HG03108 (cell line): ENCODE data around the gene CTTN.

Experiments
- ATAC-seq: cut with Tn5 transposase; IDR thresholded peaks from one replicate; pipeline ENCODE4 v1.9.1; 2021; ENCODE audit warnings: moderate library complexity; ENCODE audit not compliant: unreplicated experiment

CTTN gene

GRCh38 chr11:70397983-70398833 lies at the start of gene CTTN:
Gene CTTN (plus strand): TSS chr11:70398529. CDS start chr11:70407298, 8,769 bp downstream.
- peak; percentile 41 for ATAC-seq

- ATAC-seq, result no peak
Observed at GRCh38 chr11:70348608-70349007, 49.7 kb upstream of the CTTN start.

GRCh38 chr11:70351646-70352045 lies 46.7 kb upstream of the CTTN start:
- no peak for ATAC-seq

GRCh38 chr11:70352100-70352499 lies 46.2 kb upstream of the CTTN start:
- no peak for ATAC-seq

- no peak for ATAC-seq
Observed at GRCh38 chr11:70352601-70353000, 45.7 kb upstream of the CTTN start.

GRCh38 chr11:70353329-70353728 lies 45.0 kb upstream of the CTTN start:
- ATAC-seq, result no peak

- no peak for ATAC-seq
Observed at GRCh38 chr11:70353900-70354568, 44.3 kb upstream of the CTTN start.

- ATAC-seq, result no peak
Observed at GRCh38 chr11:70354629-70355028, 43.7 kb upstream of the CTTN start.

- ATAC-seq, result no peak
Observed at GRCh38 chr11:70358753-70359152, 39.6 kb upstream of the CTTN start.

GRCh38 chr11:70359451-70360205 lies 38.7 kb upstream of the CTTN start:
- no peak for ATAC-seq

GRCh38 chr11:70360211-70360610 lies 38.1 kb upstream of the CTTN start:
- no peak for ATAC-seq

GRCh38 chr11:70364178-70364577 lies 34.2 kb upstream of the CTTN start:
- no peak for ATAC-seq

- ATAC-seq, result no peak
Observed at GRCh38 chr11:70364745-70365543, 33.4 kb upstream of the CTTN start.

GRCh38 chr11:70365544-70365927 lies 32.8 kb upstream of the CTTN start:
- ATAC-seq, result no peak

GRCh38 chr11:70367071-70367470 lies 31.3 kb upstream of the CTTN start:
- no peak for ATAC-seq

- no peak for ATAC-seq
Observed at GRCh38 chr11:70368961-70369360, 29.4 kb upstream of the CTTN start.

GRCh38 chr11:70371241-70371640 lies 27.1 kb upstream of the CTTN start:
- ATAC-seq, result no peak

- ATAC-seq, result no peak
Observed at GRCh38 chr11:70372076-70372475, 26.3 kb upstream of the CTTN start.

GRCh38 chr11:70376621-70377020 lies 21.7 kb upstream of the CTTN start:
- ATAC-seq, result no peak

GRCh38 chr11:70377645-70378044 lies 20.7 kb upstream of the CTTN start:
- ATAC-seq, result no peak
